Muscle of back (tissue), 11 donors: ENCODE data around the gene TMEM203. TPM values are rescaled to one million over a fixed set of nuclear protein-coding genes. Genes with fewer than 3 reads are reported as not detected.

Source experiments
- DNase-seq, 3 donors: peaks; one replicate each; pipeline versions ENCODE4 v3.0.0 to v3.0.0-alpha.2; 2013
- polyA plus RNA-seq, 10 donors: library from polyadenylated mRNA; unstranded; fragments of 120-200 nt; gene quantifications; one replicate each; pipeline ENCODE4 v1.2.1, GENCODE V29; 2013; ENCODE audit not compliant: insufficient read length in 10 of 10

Gene TMEM203
- polyA plus RNA-seq, 10 donors: 30.3 to 36.7 (median 32.2) TPM

GRCh38 chr9:137219757-137220316 lies 14.4 kb upstream of the TMEM203 start:
- no peak for DNase-seq

GRCh38 chr9:137218754-137219271 lies 13.4 kb upstream of the TMEM203 start:
- no peak for DNase-seq

GRCh38 chr9:137218212-137218753 lies 12.8 kb upstream of the TMEM203 start:
- DNase-seq: no peak

- no peak for DNase-seq
Observed at GRCh38 chr9:137217276-137218211, 12.1 kb upstream of the TMEM203 start.

DNA sequence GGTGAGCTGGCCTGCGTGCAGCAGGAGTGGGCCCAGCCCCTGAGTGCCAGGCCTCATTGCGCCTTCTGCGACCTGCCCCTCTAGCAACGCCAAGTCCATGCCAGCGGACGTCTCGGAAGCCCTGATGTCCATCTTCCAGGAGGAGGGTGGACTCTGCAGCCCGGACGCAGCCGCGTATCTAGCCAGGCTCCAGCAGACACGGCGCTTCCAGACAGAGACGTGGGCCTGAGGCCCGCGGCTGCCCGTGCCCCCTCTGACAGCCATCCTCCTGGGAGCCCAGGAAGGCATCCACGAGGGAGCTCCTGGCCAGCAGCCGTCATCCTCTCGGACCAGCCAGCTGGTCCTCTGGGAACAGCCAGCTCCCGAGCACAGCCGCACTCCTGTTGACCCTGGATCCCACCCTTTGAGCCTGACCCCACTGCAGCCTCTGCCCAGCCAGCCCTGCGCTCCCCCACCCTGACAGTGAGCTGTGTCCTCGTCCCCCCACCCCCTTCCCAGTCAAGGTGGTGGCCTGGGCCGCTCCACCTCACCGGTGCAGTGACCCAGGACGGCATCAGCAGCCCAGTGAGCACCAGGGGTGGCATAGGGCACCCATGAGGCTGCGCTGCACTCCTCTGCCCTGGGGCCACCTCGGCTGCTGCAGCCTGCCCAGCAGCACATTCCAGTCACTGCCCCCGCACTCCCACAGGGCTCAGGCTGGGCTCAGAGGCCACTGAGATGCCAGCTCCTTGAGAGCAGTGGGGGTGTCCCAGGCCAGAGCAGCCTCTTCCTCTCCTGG lies 10.9 kb upstream of the TMEM203 start:
- DNase-seq: no peak

DNA sequence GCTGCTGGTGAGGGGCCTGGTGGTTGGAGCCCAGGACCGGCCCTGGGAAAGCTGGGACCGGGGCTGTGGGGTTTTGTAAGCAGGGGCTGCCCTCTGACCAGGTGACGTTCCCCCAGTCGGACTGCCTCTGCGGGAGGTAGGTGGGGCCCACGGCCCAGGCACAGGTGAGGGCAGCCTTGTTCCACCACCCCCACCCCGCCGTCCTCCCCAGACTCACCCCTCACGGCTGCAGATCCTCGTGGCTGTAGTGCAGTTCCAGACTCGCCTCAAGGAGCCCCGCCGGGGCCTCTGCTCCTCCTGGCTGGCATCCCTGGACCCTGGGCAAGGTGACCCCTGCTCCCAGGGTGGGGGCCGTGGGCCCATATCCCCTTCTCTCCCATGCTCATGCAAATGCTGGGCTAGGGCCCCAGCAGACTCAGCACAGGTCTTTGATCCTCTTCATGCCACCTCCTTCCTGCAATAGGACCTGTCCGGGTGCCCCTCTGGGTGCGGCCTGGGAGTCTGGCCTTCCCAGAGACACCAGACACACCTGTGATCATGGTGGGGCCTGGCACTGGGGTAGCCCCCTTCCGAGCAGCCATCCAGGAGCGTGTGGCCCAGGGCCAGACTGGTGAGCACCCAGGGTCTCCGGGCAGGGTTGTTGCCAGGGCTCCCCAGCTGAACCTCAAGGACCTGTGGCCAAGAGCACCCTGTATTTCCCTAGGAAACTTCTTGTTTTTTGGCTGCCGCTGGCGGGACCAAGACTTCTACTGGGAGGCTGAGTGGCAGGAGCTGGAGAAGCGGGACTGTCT lies 9.9 kb upstream of the TMEM203 start:
- DNase-seq: no peak

DNA sequence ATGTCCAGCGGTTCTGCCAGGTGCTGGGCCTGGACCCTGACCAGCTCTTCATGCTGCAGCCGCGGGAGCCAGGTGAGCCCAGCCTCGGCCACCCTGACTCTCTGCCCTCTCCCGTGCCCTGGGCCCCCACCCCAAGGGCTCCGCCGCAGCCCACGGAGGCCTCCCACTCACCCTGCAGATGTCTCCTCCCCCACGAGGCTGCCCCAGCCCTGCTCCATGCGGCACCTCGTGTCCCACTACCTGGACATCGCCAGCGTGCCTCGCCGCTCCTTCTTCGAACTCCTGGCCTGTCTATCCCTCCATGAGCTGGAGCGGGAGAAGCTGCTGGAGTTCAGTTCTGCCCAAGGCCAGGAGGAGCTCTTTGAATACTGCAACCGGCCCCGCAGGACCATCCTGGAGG lies 9.2 kb upstream of the TMEM203 start:
- DNase-seq: no peak

DNA sequence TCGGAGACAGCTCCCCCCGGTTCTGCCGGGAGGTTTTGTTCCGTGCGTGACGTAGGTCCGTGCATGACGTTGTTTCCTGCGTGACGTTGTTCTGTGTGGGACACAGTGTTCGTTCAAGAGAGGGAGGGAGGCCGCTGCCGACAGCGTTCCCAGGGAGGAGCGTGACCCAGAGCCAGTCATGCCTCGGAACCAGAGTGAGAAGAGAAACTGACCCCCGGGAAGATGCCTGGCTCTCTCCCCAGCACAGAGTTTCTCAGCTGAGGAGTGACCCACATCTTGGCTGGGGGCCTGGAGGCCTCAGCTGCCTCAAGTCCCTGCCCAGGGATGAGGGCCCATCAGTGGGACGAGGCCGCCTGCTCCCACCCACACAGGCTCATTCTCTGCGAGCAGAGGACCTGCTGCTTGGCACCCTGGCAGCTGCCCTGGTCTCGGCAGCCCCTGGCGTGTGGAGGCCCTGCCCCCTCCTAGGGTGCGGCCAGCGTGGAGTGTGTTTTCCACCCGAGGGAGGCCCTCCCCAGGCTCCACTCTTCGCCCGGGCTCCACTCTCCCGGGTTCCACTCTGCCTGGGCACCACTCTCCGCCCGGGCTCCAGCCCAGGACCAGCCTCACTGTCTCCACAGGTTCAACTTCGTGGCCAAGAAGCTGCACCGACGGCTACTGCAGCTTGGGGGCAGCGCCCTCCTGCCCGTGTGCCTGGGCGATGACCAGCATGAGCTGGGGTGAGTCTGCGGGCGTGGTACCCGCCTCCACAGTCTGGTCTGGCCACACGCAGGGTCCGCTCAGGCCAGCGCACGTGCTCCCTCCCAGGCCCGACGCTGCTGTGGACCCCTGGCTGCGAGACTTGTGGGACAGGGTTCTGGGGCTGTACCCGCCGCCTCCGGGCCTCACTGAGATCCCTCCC lies 8.0 kb upstream of the TMEM203 start:
- DNase-seq: no peak

DNA sequence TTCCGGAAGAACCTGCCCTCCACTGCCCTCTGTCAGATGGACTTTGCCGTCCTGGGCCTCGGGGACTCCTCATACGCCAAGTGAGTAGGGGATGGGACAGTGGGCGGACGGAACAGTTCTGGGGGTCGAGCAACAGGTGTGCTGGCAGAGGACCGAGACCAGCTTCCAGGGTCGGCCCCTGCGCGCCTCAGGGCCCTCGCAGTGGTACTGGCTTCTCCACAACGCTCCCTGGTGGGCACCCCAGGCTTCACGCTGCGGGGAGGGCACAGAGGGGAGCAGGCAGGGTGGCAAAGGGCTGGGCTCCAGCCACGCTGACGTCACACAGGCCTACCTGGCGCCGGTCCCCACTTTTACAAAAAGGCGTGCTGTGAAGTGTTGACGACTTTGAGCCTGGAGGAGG lies 7.1 kb upstream of the TMEM203 start:
- DNase-seq: no peak

- no peak for DNase-seq
Observed at GRCh38 chr9:137211532-137211931, 6.1 kb upstream of the TMEM203 start.

DNA sequence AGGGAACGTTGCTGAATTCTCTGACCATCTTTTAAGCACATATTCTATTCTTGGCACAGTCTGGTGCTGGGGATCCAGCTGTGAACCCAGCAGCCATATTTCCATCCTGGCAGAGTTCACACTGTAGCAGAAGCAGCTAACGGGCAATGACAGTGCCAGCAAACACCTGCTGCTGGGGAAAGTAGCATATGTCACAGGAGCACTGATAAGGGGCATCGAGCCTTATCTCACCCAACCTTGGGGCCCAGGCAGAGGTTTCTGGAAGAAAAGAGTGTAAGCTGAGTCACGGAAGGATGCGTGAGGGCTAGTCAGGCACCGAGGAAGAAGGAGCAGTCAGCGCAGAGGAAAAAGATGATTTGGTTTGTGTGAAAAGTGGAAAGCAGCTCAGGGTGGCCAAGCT lies 1.2 kb upstream of the TMEM203 start:
- DNase-seq: no peak

GRCh38 chr9:137204731-137205125 lies 720 bp downstream of the TMEM203 start:
- no peak for DNase-seq

- DNase-seq: no peak
Observed at GRCh38 chr9:137202966-137203365, 2.5 kb downstream of the TMEM203 start.

DNA sequence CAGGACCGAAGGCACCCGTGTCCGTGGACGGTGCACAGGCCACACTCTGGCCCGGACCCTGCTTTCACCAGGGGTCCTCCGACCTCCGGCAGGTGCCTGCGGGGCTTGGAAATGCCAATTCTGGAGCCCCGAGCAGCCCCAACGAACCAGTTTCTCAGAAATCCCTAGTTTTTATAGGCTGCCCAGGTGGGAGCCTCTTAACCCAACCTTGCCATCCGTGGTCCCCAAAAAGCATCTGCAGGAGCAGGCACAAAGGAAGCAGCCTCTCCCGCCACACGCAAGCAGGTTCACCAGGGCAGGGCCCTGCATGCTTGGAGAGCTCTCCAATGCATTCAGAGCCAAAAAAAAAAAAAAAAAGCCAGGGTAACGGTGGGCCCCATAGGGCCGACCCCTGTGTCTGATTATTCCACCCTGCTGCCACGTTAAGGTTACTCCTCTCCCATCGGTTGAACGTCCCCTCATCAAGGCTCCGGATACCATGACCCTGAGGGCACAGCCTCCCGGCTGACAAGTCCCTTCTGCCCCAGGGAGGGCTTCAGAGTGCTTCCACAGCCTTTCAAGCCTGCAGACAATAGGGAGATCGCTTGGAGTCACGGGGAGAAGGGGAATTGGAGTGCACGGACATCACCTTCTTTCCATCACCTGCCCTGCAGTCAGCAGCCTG lies 4.1 kb downstream of the TMEM203 start:
- DNase-seq: no peak

DNA sequence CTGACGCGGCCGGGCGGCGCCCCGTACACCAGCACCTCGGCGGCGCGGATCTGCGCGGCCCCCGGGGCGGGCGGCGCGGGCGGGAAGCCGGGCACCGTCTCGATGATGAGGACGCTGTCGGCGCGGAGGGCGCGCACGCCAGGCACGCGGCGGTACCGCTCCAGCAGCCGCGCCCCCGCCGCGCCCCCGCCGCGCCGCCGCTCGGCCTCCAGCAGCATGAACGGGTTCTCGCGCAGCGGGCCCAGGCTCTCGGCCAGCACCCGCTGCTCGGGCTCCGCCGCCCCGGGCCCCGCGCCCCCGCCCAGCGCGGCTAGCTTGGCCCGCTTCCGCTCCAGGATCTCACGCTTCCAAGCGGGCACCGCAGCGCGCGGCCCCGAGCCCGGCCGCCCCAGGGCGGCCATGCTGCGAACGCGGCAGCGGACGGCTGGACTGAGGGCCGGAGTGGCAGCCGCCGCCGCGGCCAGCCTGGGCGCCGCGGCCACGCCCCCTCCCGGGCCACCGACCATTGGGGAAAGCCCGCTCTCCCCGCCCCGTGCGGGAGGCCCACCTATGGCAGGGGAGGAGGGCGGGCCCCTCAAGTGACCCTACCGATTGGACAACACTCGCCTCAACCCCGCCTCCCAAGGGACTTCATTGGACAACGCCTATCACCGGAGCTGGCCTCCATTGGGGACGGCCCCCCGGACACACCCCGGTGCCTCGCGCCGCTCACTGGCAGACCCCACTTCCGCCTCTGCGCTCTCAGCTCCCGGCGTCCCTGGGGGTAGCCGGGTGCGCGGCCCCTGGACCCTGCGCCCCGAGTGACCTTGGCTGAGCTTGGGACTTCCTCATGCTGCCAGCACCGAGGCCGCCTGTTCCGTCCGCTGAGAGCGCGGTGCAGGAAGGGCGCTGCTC lies 4.9 kb downstream of the TMEM203 start, which contains the start of gene TPRN:
Gene TPRN, minus strand, starts transcription at position 431 of the 894 bp plus-strand sequence. Its CDS starts 30 bp downstream, at position 401.
- DNase-seq: peak; percentile 98 to 99 (median 98)

- no peak for DNase-seq
Observed at GRCh38 chr9:137199411-137200121, 5.9 kb downstream of the TMEM203 start.

- no peak for DNase-seq
Observed at GRCh38 chr9:137198902-137199283, 6.6 kb downstream of the TMEM203 start.
